ENCODE data around the gene ADD3. TPM values are rescaled to one million over a fixed set of nuclear protein-coding genes. Genes with fewer than 3 reads are reported as not detected.

ADD3 gene
- total and polyA plus RNA-seq, 10 of the 15 experiments (the other 5 are each of a cell fraction or from before 2014, with no cell fraction given), result 27.3 to 129 (median 67.8) TPM

DNA sequence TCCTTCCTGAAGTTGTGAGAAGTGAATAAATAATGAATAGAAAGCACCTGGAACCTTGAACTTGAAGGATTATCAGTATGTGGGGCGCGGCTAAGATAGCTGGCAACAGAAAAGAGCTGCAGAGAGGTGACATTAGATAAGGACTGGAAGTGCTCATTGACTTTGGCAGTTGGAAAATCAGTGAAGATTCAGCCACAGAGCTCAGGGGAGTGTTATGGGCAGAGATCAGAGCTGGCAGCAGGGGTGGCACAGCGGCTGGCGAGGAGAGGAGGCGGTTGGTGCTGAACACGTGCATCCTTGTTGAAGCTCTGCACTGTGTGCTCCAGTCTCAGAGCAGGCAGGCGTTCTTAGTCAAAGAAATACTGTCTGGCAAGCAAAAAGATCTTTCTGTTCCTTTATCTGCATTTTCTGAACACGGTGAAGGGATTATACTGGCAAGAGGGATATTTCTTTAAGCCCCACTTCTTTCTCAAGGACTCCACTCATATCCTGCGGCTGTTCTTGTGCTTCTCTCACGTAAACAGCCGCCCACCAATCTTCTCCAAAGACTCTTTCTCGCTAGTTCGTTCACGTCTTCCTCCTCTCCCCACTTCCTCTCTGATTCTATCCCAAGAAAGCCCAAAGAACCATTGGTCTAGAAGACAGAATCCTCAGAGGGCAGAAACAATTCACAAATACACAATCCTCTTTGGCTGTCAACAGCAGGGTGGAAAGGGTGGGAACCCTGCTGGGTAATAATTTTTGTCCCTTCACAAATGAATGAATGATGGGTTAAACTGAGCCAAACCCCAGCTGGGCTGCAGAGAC lies 38.6 kb upstream of the ADD3 start (continued):
- no peak for TF ChIP-seq JUNB (IDR thresholded peaks at IDR 0.05)

- no peak for FAIRE-seq
- no peak for TF ChIP-seq KLF5 (IDR thresholded peaks at IDR 0.05; ENCODE audit: partially characterized antibody)
- TF ChIP-seq RUNX3 (IDR thresholded peaks at IDR 0.05; ENCODE audit: low read length), result no peak
- no peak for TF ChIP-seq SIN3A (IDR thresholded peaks at IDR 0.05; ENCODE audit: low read depth, low read length)
- no peak for TF ChIP-seq HDAC2 (IDR thresholded peaks at IDR 0.05)
- no peak for TF ChIP-seq POLR2A (IDR thresholded peaks at IDR 0.05; ENCODE audit: low read depth, low read length)
- TF ChIP-seq, protein P1, sequence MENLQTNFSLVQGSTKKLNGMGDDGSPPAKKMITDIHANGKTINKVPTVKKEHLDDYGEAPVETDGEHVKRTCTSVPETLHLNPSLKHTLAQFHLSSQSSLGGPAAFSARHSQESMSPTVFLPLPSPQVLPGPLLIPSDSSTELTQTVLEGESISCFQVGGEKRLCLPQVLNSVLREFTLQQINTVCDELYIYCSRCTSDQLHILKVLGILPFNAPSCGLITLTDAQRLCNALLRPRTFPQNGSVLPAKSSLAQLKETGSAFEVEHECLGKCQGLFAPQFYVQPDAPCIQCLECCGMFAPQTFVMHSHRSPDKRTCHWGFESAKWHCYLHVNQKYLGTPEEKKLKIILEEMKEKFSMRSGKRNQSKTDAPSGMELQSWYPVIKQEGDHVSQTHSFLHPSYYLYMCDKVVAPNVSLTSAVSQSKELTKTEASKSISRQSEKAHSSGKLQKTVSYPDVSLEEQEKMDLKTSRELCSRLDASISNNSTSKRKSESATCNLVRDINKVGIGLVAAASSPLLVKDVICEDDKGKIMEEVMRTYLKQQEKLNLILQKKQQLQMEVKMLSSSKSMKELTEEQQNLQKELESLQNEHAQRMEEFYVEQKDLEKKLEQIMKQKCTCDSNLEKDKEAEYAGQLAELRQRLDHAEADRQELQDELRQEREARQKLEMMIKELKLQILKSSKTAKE (IDR thresholded peaks at IDR 0.05; ENCODE audit: low read depth, poor library complexity, severe bottlenecking), result no peak
- TF ChIP-seq CREM (IDR thresholded peaks at IDR 0.05; ENCODE audit: low read depth), result no peak
- TF ChIP-seq, protein P2, sequence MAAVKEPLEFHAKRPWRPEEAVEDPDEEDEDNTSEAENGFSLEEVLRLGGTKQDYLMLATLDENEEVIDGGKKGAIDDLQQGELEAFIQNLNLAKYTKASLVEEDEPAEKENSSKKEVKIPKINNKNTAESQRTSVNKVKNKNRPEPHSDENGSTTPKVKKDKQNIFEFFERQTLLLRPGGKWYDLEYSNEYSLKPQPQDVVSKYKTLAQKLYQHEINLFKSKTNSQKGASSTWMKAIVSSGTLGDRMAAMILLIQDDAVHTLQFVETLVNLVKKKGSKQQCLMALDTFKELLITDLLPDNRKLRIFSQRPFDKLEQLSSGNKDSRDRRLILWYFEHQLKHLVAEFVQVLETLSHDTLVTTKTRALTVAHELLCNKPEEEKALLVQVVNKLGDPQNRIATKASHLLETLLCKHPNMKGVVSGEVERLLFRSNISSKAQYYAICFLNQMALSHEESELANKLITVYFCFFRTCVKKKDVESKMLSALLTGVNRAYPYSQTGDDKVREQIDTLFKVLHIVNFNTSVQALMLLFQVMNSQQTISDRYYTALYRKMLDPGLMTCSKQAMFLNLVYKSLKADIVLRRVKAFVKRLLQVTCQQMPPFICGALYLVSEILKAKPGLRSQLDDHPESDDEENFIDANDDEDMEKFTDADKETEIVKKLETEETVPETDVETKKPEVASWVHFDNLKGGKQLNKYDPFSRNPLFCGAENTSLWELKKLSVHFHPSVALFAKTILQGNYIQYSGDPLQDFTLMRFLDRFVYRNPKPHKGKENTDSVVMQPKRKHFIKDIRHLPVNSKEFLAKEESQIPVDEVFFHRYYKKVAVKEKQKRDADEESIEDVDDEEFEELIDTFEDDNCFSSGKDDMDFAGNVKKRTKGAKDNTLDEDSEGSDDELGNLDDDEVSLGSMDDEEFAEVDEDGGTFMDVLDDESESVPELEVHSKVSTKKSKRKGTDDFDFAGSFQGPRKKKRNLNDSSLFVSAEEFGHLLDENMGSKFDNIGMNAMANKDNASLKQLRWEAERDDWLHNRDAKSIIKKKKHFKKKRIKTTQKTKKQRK (IDR thresholded peaks at IDR 0.05; ENCODE audit: low read depth, low read length), result no peak
- no peak for TF ChIP-seq SREBF2 (IDR thresholded peaks at IDR 0.05; ENCODE audit: low read length)
- no peak for TF ChIP-seq ATF7 (IDR thresholded peaks at IDR 0.05; ENCODE audit: low read depth)
- no peak for TF ChIP-seq BMI1 (IDR thresholded peaks at IDR 0.05; ENCODE audit: borderline replicate concordance)
- TF ChIP-seq, protein P3, sequence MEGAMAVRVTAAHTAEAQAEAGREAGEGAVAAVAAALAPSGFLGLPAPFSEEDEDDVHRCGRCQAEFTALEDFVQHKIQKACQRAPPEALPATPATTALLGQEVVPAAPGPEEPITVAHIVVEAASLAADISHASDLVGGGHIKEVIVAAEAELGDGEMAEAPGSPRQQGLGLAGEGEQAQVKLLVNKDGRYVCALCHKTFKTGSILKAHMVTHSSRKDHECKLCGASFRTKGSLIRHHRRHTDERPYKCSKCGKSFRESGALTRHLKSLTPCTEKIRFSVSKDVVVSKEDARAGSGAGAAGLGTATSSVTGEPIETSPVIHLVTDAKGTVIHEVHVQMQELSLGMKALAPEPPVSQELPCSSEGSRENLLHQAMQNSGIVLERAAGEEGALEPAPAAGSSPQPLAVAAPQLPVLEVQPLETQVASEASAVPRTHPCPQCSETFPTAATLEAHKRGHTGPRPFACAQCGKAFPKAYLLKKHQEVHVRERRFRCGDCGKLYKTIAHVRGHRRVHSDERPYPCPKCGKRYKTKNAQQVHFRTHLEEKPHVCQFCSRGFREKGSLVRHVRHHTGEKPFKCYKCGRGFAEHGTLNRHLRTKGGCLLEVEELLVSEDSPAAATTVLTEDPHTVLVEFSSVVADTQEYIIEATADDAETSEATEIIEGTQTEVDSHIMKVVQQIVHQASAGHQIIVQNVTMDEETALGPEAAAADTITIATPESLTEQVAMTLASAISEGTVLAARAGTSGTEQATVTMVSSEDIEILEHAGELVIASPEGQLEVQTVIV (IDR thresholded peaks at IDR 0.05; ENCODE audit: borderline replicate concordance, partially characterized antibody), result no peak
Measured at GRCh38 chr10:109969760-109970346, 37.9 kb upstream of the ADD3 start.

More at GRCh38 chr10:109969760-109970346, 37.9 kb upstream of the ADD3 start:
- H3K4me2 ChIP-seq (ENCODE audit: control insufficient read depth, insufficient read depth), result no peak overlapping the region
- no TSS peak for BruUV-seq (replicated peaks)
- no peaks in the 10 kb centered on the region for H4K20me1 ChIP-seq (ENCODE audit: control insufficient read depth, insufficient read depth)
- no peak for DNase-seq (ENCODE audit: low read depth, low spot score)
- H3K27ac ChIP-seq (ENCODE audit: control insufficient read depth, insufficient read depth), result no peak overlapping the region
- H2AFZ ChIP-seq (ENCODE audit: control insufficient read depth, low read depth, low read length), result no peak overlapping the region
- no peaks in the 10 kb centered on the region for H3K4me1 ChIP-seq (ENCODE audit: control insufficient read depth, insufficient read depth, low read length)
- in situ Hi-C loops (cut with MboI), result no loop called here
- POLR2A ChIA-PET, result no interaction called here
- H3K36me3 ChIP-seq (ENCODE audit: control insufficient read depth in 2 of 2, insufficient read depth in 2 of 2, low read length in 1 of 2), result no peaks in the 10 kb centered on the region
- H3K9me3 ChIP-seq (replicated peaks; ENCODE audit: control insufficient read depth, insufficient read depth, low read length), result no peaks in the 10 kb centered on the region
- peaks cover 0 to 3% of the 10 kb centered on the region in 2 experiments; a peak in 2 of 4 replicates for H3K27me3 ChIP-seq (replicated peaks in 1 of 2; ENCODE audit: control insufficient read depth in 2 of 2, insufficient read depth in 2 of 2, low read length in 1 of 2)
- CTCF ChIA-PET, result interaction anchor here (0.9 to 3.4 kb wide), 5 partner anchors 8 to 65 kb away, joined by 3 to 30 read pairs (median 7); no protein-coding TSS in a partner anchor
- no peak overlapping the region for H3K4me3 ChIP-seq
- SMC1A ChIA-PET (ENCODE audit: uncharacterized antibody, unreplicated experiment), result interaction anchor here (1.0 kb wide), 1 partner anchor 11 kb away, joined by 3 read pairs; no protein-coding TSS in a partner anchor
- H3K79me2 ChIP-seq (ENCODE audit: control insufficient read depth, insufficient read depth, low read length), result no peaks in the 10 kb centered on the region
- 41% methylated on average over 8 of the region's 8 CpGs for WGBS (ENCODE audit: insufficient coverage, insufficient replicate concordance, low lambda C conversion rate, missing lambda C conversion rate)
- RAD21 ChIA-PET (ENCODE audit: unreplicated experiment), result interaction anchor here (2.7 kb wide), 1 partner anchor 86 kb away, joined by 11 read pairs; no protein-coding TSS in a partner anchor
- ATAC-seq, result no peak
- no peak overlapping the region for H3K9ac ChIP-seq (ENCODE audit: control insufficient read depth, insufficient read depth, low read length)
- intact Hi-C loops (cut with micrococcal nuclease; ENCODE audit: unreplicated experiment), result no loop called here

Data from GM12878 (cell line).